ENCODE measurements around the gene IFRD2.

The IFRD2 gene

GRCh38 chr3:50336452-50337174, 44.4 kb upstream of the IFRD2 start:
- Histone ChIP-seq H3K27ac (replicated peaks; ENCODE audit: low read length) (peak overlapping the region; percentile 92), H3K9me3 (replicated peaks in 1 of 2; ENCODE audit: control insufficient read depth in 2 of 2, insufficient read depth in 1 of 2, low read depth in 1 of 2, low read length in 2 of 2) (peaks cover 2 to 6% of the 10 kb centered on the region in 2 donors)

DNA sequence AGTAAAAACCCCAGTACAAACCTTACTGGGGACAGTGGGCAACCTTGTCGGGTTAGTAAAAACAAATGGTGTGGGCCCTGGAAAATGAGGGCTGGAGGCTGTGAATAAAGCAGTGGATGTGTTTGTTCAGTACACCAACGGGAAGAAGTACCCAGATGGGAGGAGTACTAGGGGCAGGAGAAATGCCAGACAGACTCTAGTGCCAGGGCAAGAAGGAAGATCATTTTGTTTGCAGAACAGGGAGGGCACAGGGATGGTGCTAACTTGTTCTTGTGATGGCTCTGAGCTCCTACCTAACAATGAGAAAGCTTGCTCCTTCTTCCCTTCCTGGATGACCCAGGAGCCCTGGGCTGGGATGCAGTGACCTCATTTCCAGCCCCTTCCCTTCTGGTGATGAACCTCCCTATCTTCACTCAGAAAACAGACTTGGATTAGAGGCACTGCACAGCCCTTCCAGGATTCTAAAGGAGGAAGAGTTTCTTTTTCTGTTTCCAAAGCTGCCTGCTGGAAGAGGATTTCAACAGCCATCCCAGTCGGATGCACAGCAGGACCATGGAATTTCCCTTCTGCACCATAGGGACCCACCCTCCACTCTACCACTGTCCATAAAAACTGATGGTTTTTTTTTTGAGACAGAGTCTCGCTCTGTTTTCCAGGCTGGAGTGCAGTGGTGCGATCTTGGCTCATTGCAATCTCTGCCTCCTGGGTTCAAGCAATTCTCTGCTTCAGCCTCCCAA, 42.3 kb upstream of the IFRD2 start:
- Histone ChIP-seq H3K4ac (ENCODE audit: low read length) (no peak overlapping the region), H2BK15ac (ENCODE audit: low read length) (no peak overlapping the region), H2AFZ (ENCODE audit: low read length) (no peak overlapping the region), H3K4me2 (ENCODE audit: insufficient read depth, low read length, poor library complexity, severe bottlenecking) (no peak overlapping the region), H4K91ac (ENCODE audit: low read depth, low read length, poor library complexity) (no peak overlapping the region), H3K18ac (ENCODE audit: low read length) (no peak overlapping the region), H3K14ac (ENCODE audit: low read length) (no peak overlapping the region), H3K4me3 (ENCODE audit: low read length in 2 of 2) (no peak overlapping the region), H3K79me1 (ENCODE audit: low read depth, low read length) (peaks cover 10% of the 10 kb centered on the region), H3K4me1 (ENCODE audit: control insufficient read depth in 2 of 2, insufficient read depth in 1 of 2, low read depth in 1 of 2, low read length in 2 of 2) (peaks cover 10 to 14% of the 10 kb centered on the region in 2 donors), H3K9me3 (replicated peaks in 1 of 2; ENCODE audit: control insufficient read depth in 2 of 2, insufficient read depth in 1 of 2, low read depth in 1 of 2, low read length in 2 of 2) (no peaks in the 10 kb centered on the region), H2BK5ac (ENCODE audit: low read length) (no peak overlapping the region), H4K8ac (ENCODE audit: low read depth, low read length) (no peak overlapping the region), H3K23ac (ENCODE audit: low read depth, low read length, poor library complexity) (no peak overlapping the region), H2BK120ac (ENCODE audit: low read depth, low read length) (no peak overlapping the region), H3K27me3 (ENCODE audit: control insufficient read depth in 3 of 3, insufficient read depth in 3 of 3, low read depth in 1 of 3, low read length in 3 of 3) (peaks cover 0 to 11% (median 5%) of the 10 kb centered on the region in 3 experiments), H3K27ac (replicated peaks; ENCODE audit: low read length) (no peak overlapping the region), H3K36me3 (replicated peaks in 1 of 2; ENCODE audit: control insufficient read depth in 2 of 2, insufficient read depth in 2 of 2, low read length in 2 of 2) (peaks cover 33 to 58% of the 10 kb centered on the region in 2 donors), H3K9ac (ENCODE audit: low read depth, low read length, poor library complexity) (peak overlapping the region; percentile 26), H2BK12ac (ENCODE audit: low read length) (no peak overlapping the region), H2AK5ac (ENCODE audit: low read depth, low read length) (no peak overlapping the region)
- DNase-seq (ENCODE audit: low spot score): no peak
- WGBS, 2 donors (ENCODE audit: extremely low coverage in 2 of 2, insufficient read length in 2 of 2, insufficient replicate concordance in 1 of 2): no CpG with 5 or more reads among the region's 5 CpGs

More at GRCh38 chr3:50336452-50337174, 44.4 kb upstream of the IFRD2 start:
- H3K18ac ChIP-seq (ENCODE audit: low read length): peak overlapping the region; percentile 99
- WGBS, 2 donors (ENCODE audit: extremely low coverage in 2 of 2, insufficient read length in 2 of 2, insufficient replicate concordance in 1 of 2): no CpG with 5 or more reads among the region's 31 CpGs
- no peak for DNase-seq (ENCODE audit: low spot score)
- peaks cover 15 to 32% (median 26%) of the 10 kb centered on the region in 3 experiments for H3K27me3 ChIP-seq (ENCODE audit: control insufficient read depth in 3 of 3, insufficient read depth in 3 of 3, low read depth in 1 of 3, low read length in 3 of 3)
- peak overlapping the region; percentile 93 for H2BK5ac ChIP-seq (ENCODE audit: low read length)
- H3K4me3 ChIP-seq (ENCODE audit: low read length in 2 of 2): peak overlapping the region; percentile 61 to 95
- no peak overlapping the region for H3K14ac ChIP-seq (ENCODE audit: low read length)
- peak overlapping the region; percentile 72 for H2BK15ac ChIP-seq (ENCODE audit: low read length)
- peaks cover 13 to 37% of the 10 kb centered on the region in 2 donors for H3K36me3 ChIP-seq (replicated peaks in 1 of 2; ENCODE audit: control insufficient read depth in 2 of 2, insufficient read depth in 2 of 2, low read length in 2 of 2)
- peak overlapping the region; percentile 89 for H3K23ac ChIP-seq (ENCODE audit: low read depth, low read length, poor library complexity)
- peak overlapping the region; percentile 91 for H2BK12ac ChIP-seq (ENCODE audit: low read length)
- peak overlapping the region; percentile 89 for H2AK5ac ChIP-seq (ENCODE audit: low read depth, low read length)
- H3K4ac ChIP-seq (ENCODE audit: low read length): peak overlapping the region; percentile 30
- peaks cover 13 to 14% of the 10 kb centered on the region in 2 donors for H3K4me1 ChIP-seq (ENCODE audit: control insufficient read depth in 2 of 2, insufficient read depth in 1 of 2, low read depth in 1 of 2, low read length in 2 of 2)
- H3K4me2 ChIP-seq (ENCODE audit: insufficient read depth, low read length, poor library complexity, severe bottlenecking): peak overlapping the region; percentile 92
- peak overlapping the region; percentile 94 for H2AFZ ChIP-seq (ENCODE audit: low read length)
- no peak overlapping the region for H4K8ac ChIP-seq (ENCODE audit: low read depth, low read length)
- no peak overlapping the region for H2BK120ac ChIP-seq (ENCODE audit: low read depth, low read length)
- no peak overlapping the region for H4K91ac ChIP-seq (ENCODE audit: low read depth, low read length, poor library complexity)
- peak overlapping the region; percentile 98 for H3K9ac ChIP-seq (ENCODE audit: low read depth, low read length, poor library complexity)
- peaks cover 10% of the 10 kb centered on the region for H3K79me1 ChIP-seq (ENCODE audit: low read depth, low read length)

DNA sequence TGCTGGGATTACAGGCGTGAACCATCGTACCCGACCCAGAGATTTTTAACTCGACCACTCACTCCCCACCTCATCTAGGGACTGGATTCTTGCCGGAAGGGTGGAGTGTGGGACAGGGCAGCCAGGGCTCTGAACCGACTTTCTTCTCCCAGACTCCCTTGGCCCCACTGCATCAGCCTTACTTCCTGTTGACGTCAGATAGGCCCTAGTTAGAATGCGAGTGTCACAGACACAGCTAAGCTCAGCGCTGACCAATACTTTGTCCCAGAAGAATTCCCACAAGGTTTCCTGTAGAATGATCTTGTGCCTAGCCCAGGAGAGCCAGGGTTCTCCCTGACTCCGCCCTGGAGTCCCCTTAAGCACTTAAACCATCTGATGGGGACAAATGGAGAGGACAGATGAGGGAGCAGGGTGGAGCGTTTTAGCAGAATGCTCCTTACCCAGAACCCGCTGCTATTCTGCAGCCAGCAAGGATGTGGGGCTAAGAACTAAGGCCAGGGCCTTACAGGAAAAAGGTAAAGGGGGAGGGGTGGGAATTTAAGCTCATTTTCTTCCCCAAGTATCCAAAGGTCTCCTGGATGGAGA, 41.6 kb upstream of the IFRD2 start:
- Histone ChIP-seq H2BK15ac (ENCODE audit: low read length) (no peak overlapping the region), H3K27me3 (ENCODE audit: control insufficient read depth in 3 of 3, insufficient read depth in 3 of 3, low read depth in 1 of 3, low read length in 3 of 3) (peaks cover 0 to 5% (median 2%) of the 10 kb centered on the region in 3 experiments), H2BK12ac (ENCODE audit: low read length) (no peak overlapping the region), H3K18ac (ENCODE audit: low read length) (no peak overlapping the region), H3K4me3 (ENCODE audit: low read length in 2 of 2) (no peak overlapping the region), H3K9ac (ENCODE audit: low read depth, low read length, poor library complexity) (no peak overlapping the region), H3K4ac (ENCODE audit: low read length) (no peak overlapping the region), H3K4me1 (ENCODE audit: control insufficient read depth in 2 of 2, insufficient read depth in 1 of 2, low read depth in 1 of 2, low read length in 2 of 2) (peaks cover 10 to 14% of the 10 kb centered on the region in 2 donors), H3K36me3 (replicated peaks in 1 of 2; ENCODE audit: control insufficient read depth in 2 of 2, insufficient read depth in 2 of 2, low read length in 2 of 2) (peaks cover 36 to 62% of the 10 kb centered on the region in 2 donors), H4K91ac (ENCODE audit: low read depth, low read length, poor library complexity) (no peak overlapping the region), H3K27ac (replicated peaks; ENCODE audit: low read length) (no peak overlapping the region), H4K8ac (ENCODE audit: low read depth, low read length) (no peak overlapping the region), H2BK120ac (ENCODE audit: low read depth, low read length) (no peak overlapping the region), H2AK5ac (ENCODE audit: low read depth, low read length) (no peak overlapping the region), H3K9me3 (replicated peaks in 1 of 2; ENCODE audit: control insufficient read depth in 2 of 2, insufficient read depth in 1 of 2, low read depth in 1 of 2, low read length in 2 of 2) (no peaks in the 10 kb centered on the region), H3K4me2 (ENCODE audit: insufficient read depth, low read length, poor library complexity, severe bottlenecking) (no peak overlapping the region), H3K23ac (ENCODE audit: low read depth, low read length, poor library complexity) (no peak overlapping the region), H2BK5ac (ENCODE audit: low read length) (no peak overlapping the region), H3K14ac (ENCODE audit: low read length) (no peak overlapping the region), H3K79me1 (ENCODE audit: low read depth, low read length) (peaks cover 10% of the 10 kb centered on the region), H2AFZ (ENCODE audit: low read length) (no peak overlapping the region)
- no CpG with 5 or more reads among the region's 12 CpGs for WGBS, 2 donors (ENCODE audit: extremely low coverage in 2 of 2, insufficient read length in 2 of 2, insufficient replicate concordance in 1 of 2)
- DNase-seq (ENCODE audit: low spot score): no peak

All from neuronal stem cell (in vitro differentiated cells).